Upper lobe of right lung (tissue), 1 donor: ENCODE data around the gene ARHGAP22. TPM values are rescaled to one million over a fixed set of nuclear protein-coding genes. Genes with fewer than 3 reads are reported as not detected.
A peak's percentile ranks its signal among the peaks of the same experiment; 100 is the strongest.

ENCODE experiments used
- ATAC-seq: fragments of 200-7000 bp; cut with Tn5 transposase; one replicate; pipeline ENCODE4 v1.9.1; 2020; ENCODE audit warnings: mild to moderate bottlenecking, moderate library complexity
- DNase-seq: peaks from one replicate; pipeline ENCODE4 v3.0.0-alpha.2; 2020
- H3K27ac ChIP-seq: fragments of 200-600 bp; one replicate; pipeline ENCODE4 v1.8.0; 2022
- H3K27me3 ChIP-seq: fragments of 200-600 bp; one replicate; pipeline ENCODE4 v1.8.0; 2022; ENCODE audit warnings: mild to moderate bottlenecking
- H3K36me3 ChIP-seq: fragments of 200-600 bp; one replicate; pipeline ENCODE4 v1.8.0; 2022
- H3K4me1 ChIP-seq: fragments of 200-600 bp; one replicate; pipeline ENCODE4 v1.8.0; 2022
- H3K4me3 ChIP-seq: fragments of 200-600 bp; one replicate; pipeline ENCODE4 v1.8.0; 2022; ENCODE audit warnings: mild to moderate bottlenecking
- H3K9me3 ChIP-seq: fragments of 200-600 bp; one replicate; pipeline ENCODE4 v1.8.0; 2022
- CTCF ChIP-seq: fragments of 200-600 bp; IDR thresholded peaks from one replicate; pipeline ENCODE4 v1.8.0; 2022; ENCODE audit warnings: antibody characterized with exemption
- intact Hi-C: fragments of 100-400 bp; cut with DNase I; formaldehyde crosslinking; loops from one replicate; pipeline ENCODE4 v1.11.0; 2022
- total RNA-seq: library from RNA; stranded (reverse); fragmentation: NEBNext Ultra II Directional; extraction: Animal tissue kit (Norgen Biotek cat#: 25700); gene quantifications from one replicate; pipeline ENCODE4 v1.2.1, GENCODE V29; 2021
- donor health status: DM: no; HTN: yes; CAD: no; lungs with severe emphysema.

ARHGAP22 gene
- total RNA-seq, 1 donor from 2014 or later: 6.8 TPM

GRCh38 chr10:48608976-48609375 lies 4.1 kb upstream of the ARHGAP22 start:
- intact Hi-C loops: no loop called here
- no peaks in the 10 kb centered on the region for H3K36me3 ChIP-seq
- ATAC-seq (no peak), DNase-seq (no peak)
- no peaks in the 10 kb centered on the region for H3K9me3 ChIP-seq
- H3K4me1 ChIP-seq: peaks cover 4% of the 10 kb centered on the region
- H3K4me3 ChIP-seq: no peak overlapping the region
- no peaks in the 10 kb centered on the region for H3K27me3 ChIP-seq
- no peak overlapping the region for H3K27ac ChIP-seq
- TF ChIP-seq CTCF: no peak

GRCh38 chr10:48608279-48608681 lies 3.4 kb upstream of the ARHGAP22 start:
- Histone ChIP-seq H3K4me1 (peaks cover 4% of the 10 kb centered on the region), H3K36me3 (no peaks in the 10 kb centered on the region), H3K27ac (no peak overlapping the region), H3K27me3 (no peaks in the 10 kb centered on the region), H3K9me3 (no peaks in the 10 kb centered on the region), H3K4me3 (no peak overlapping the region)
- TF ChIP-seq CTCF: peak; percentile 60
- ATAC-seq: peak; percentile 76
- no peak for DNase-seq
- intact Hi-C loops: no loop called here

- Histone ChIP-seq H3K36me3 (no peaks in the 10 kb centered on the region), H3K4me3 (no peak overlapping the region), H3K4me1 (peaks cover 4% of the 10 kb centered on the region), H3K9me3 (no peaks in the 10 kb centered on the region), H3K27ac (no peak overlapping the region), H3K27me3 (no peaks in the 10 kb centered on the region)
- ATAC-seq: peak; percentile 6
- DNase-seq: no peak
- intact Hi-C loops: no loop called here
- no peak for TF ChIP-seq CTCF
Measured at GRCh38 chr10:48607356-48608278, 2.7 kb upstream of the ARHGAP22 start.

- intact Hi-C loops: no loop called here
- peaks cover 4% of the 10 kb centered on the region for H3K4me1 ChIP-seq
- no peak overlapping the region for H3K27ac ChIP-seq
Measured at GRCh38 chr10:48606530-48607355, 1.9 kb upstream of the ARHGAP22 start.

More at GRCh38 chr10:48606530-48607355, 1.9 kb upstream of the ARHGAP22 start:
- Histone ChIP-seq H3K9me3 (no peaks in the 10 kb centered on the region), H3K36me3 (no peaks in the 10 kb centered on the region), H3K4me3 (no peak overlapping the region), H3K27me3 (no peaks in the 10 kb centered on the region)
- ATAC-seq (peak; percentile 60), DNase-seq (no peak)
- no peak for TF ChIP-seq CTCF
